ENCODE data around the gene NEUROG2. TPM values are rescaled to one million over a fixed set of nuclear protein-coding genes. Genes with fewer than 3 reads are reported as not detected.

The NEUROG2 gene
- total RNA-seq, 1 experiment from 2014 or later, result not detected

- intact Hi-C loops (cut with micrococcal nuclease), result no loop called here
- Histone ChIP-seq H3K36me3 (ENCODE audit: low read depth, low read length) (no peaks in the 10 kb centered on the region), H3F3A (ENCODE audit: low read length, unreplicated experiment) (no peaks in the 10 kb centered on the region), H3K9me3 (ENCODE audit: low read length) (no peaks in the 10 kb centered on the region), H3K9ac (ENCODE audit: low read length) (no peak overlapping the region), H3K9me2 (replicated peaks; ENCODE audit: low read length) (no peaks in the 10 kb centered on the region), H3K79me2 (ENCODE audit: low read length) (no peaks in the 10 kb centered on the region), H3K27me3 (ENCODE audit: low read length) (peaks cover 79% of the 10 kb centered on the region), H4K20me1 (ENCODE audit: low read length) (no peaks in the 10 kb centered on the region), H2AFZ (ENCODE audit: low read length) (no peak overlapping the region), H3K27ac (ENCODE audit: low read length) (no peak overlapping the region), H3K4me3 (ENCODE audit: low read length) (no peak overlapping the region; the same call in 1 of the 2 replicates), H3K4me1 (ENCODE audit: insufficient read depth, low read length) (peaks cover 6% of the 10 kb centered on the region; the same call in 1 of the 2 replicates), H3K4me2 (ENCODE audit: low read length) (peak overlapping the region; percentile 91)
- no TSS peak for BruUV-seq (replicated peaks)
- ATAC-seq, result no peak
- TF ChIP-seq CTCF (conservative IDR thresholded peaks at IDR 0.05; ENCODE audit: low read depth, low read length), result no peak
- no peak for TF ChIP-seq EZH2phosphoT487 (IDR thresholded peaks at IDR 0.05; ENCODE audit: borderline replicate concordance, low read length)
- no peak for TF ChIP-seq EZH2 (IDR thresholded peaks at IDR 0.05; ENCODE audit: low read length, unreplicated experiment)
- ChIA-PET CTCF (no interaction called here), POLR2A (ENCODE audit: unreplicated experiment) (no interaction called here)
- no peak for DNase-seq
Measured at GRCh38 chr4:112517067-112517634, 1.2 kb upstream of the NEUROG2 start.

- CTCF ChIA-PET, result no interaction called here
- intact Hi-C loops (cut with micrococcal nuclease), result no loop called here
- H3K4me1 ChIP-seq (ENCODE audit: insufficient read depth, low read length), result peaks cover 6% of the 10 kb centered on the region; the same call in 1 of the 2 replicates
- H3K36me3 ChIP-seq (ENCODE audit: low read depth, low read length), result no peaks in the 10 kb centered on the region
- H3K27me3 ChIP-seq (ENCODE audit: low read length), result peaks cover 79% of the 10 kb centered on the region
- peak overlapping the region; percentile 91 for H3K4me2 ChIP-seq (ENCODE audit: low read length)
- H3F3A ChIP-seq (ENCODE audit: low read length, unreplicated experiment), result no peaks in the 10 kb centered on the region
- peak overlapping the region; percentile 55; the same call in 1 of the 2 replicates for H2AFZ ChIP-seq (ENCODE audit: low read length)
- H3K27ac ChIP-seq (ENCODE audit: low read length), result no peak overlapping the region
- BruUV-seq (replicated peaks), result no TSS peak
- H3K9me3 ChIP-seq (ENCODE audit: low read length), result no peaks in the 10 kb centered on the region
- POLR2A ChIA-PET (ENCODE audit: unreplicated experiment), result interaction anchor here (0.5 to 0.6 kb wide), 2 partner anchors 27 to 47 kb away, joined by 4 to 5 read pairs; no protein-coding TSS in a partner anchor
- H4K20me1 ChIP-seq (ENCODE audit: low read length), result no peaks in the 10 kb centered on the region
- no peaks in the 10 kb centered on the region for H3K9me2 ChIP-seq (replicated peaks; ENCODE audit: low read length)
- ATAC-seq, result peak; percentile 37; the same call in 1 of the 2 replicates
- no peak for TF ChIP-seq CTCF (conservative IDR thresholded peaks at IDR 0.05; ENCODE audit: low read depth, low read length)
- peak; percentile 90 for TF ChIP-seq EZH2 (IDR thresholded peaks at IDR 0.05; ENCODE audit: low read length, unreplicated experiment)
- TF ChIP-seq EZH2phosphoT487 (IDR thresholded peaks at IDR 0.05; ENCODE audit: borderline replicate concordance, low read length), result peak; percentile 84
- no peak overlapping the region for H3K9ac ChIP-seq (ENCODE audit: low read length)
- no peaks in the 10 kb centered on the region for H3K79me2 ChIP-seq (ENCODE audit: low read length)
- H3K4me3 ChIP-seq (ENCODE audit: low read length), result peak overlapping the region; percentile 69
- DNase-seq, result no peak
Measured at GRCh38 chr4:112516471-112517066, 589 bp upstream of the NEUROG2 start.
